Astrocyte (in vitro differentiated cells and primary cell): ENCODE results near the gene ZFYVE1. TPM values are rescaled to one million over a fixed set of nuclear protein-coding genes. Genes with fewer than 3 reads are reported as not detected.
"Not testable (repeated sequence)": the region's sequence is repeated elsewhere in the genome, so short reads cannot be mapped to it uniquely, and the experiment has no call there.

Experiments used
- DNase-seq: peaks from one replicate; pipeline ENCODE4 v3.0.0-alpha.2; 2010; ENCODE audit warnings: low read depth
- FAIRE-seq: peaks from 2 replicates; lab custom pipeline; 2011; peaks lifted over from hg19 to GRCh38; lab: Jason Lieb, UNC
- H2AFZ ChIP-seq: 2 replicates; pipeline ENCODE4 v1.6.0; 2012; ENCODE audit warnings: low read depth, low read length, inconsistent platforms
- H3K27ac ChIP-seq: 2 replicates; pipeline ENCODE4 v1.5.1; 2011; ENCODE audit warnings: low read depth, low read length, inconsistent platforms
- H3K27me3 ChIP-seq: 2 replicates; pipeline ENCODE4 v1.6.0; 2011; ENCODE audit warnings: low read length, inconsistent platforms; ENCODE audit not compliant: insufficient read depth
- H3K36me3 ChIP-seq: 2 replicates; pipeline ENCODE4 v1.5.1; 2011; ENCODE audit warnings: low read length, inconsistent platforms; ENCODE audit not compliant: insufficient read depth
- H3K4me1 ChIP-seq: 2 replicates; pipeline ENCODE4 v1.5.1; 2011; ENCODE audit warnings: low read length, inconsistent platforms; ENCODE audit not compliant: insufficient read depth
- H3K4me2 ChIP-seq: 2 replicates; pipeline ENCODE4 v1.6.0; 2012; ENCODE audit warnings: low read length, inconsistent platforms
- H3K4me3 ChIP-seq: 2 replicates; pipeline ENCODE4 v1.5.1; 2011; ENCODE audit warnings: low read depth, mild to moderate bottlenecking, low read length, inconsistent platforms; ENCODE audit not compliant: insufficient read depth
- H3K79me2 ChIP-seq: 2 replicates; pipeline ENCODE4 v1.6.0; 2012; ENCODE audit warnings: mild to moderate bottlenecking, low read length, inconsistent platforms; ENCODE audit not compliant: insufficient read depth
- H3K9ac ChIP-seq: 2 replicates; pipeline ENCODE4 v1.6.0; 2012; ENCODE audit warnings: mild to moderate bottlenecking, low read length, inconsistent platforms
- H3K9me3 ChIP-seq: 2 replicates; pipeline ENCODE4 v1.5.1; 2012; ENCODE audit warnings: low read depth, mild to moderate bottlenecking, low read length, inconsistent platforms; ENCODE audit not compliant: insufficient read depth
- H4K20me1 ChIP-seq: 2 replicates; pipeline ENCODE4 v1.6.0; 2012; ENCODE audit warnings: low read length, inconsistent platforms; ENCODE audit not compliant: insufficient read depth
- H3K27ac Mint-ChIP-seq: one replicate; pipeline ENCODE4 v1.8.0; 2021; ENCODE audit warnings: mild to moderate bottlenecking, mixed read lengths; ENCODE audit not compliant: unreplicated experiment
- H3K27me3 Mint-ChIP-seq: one replicate; pipeline ENCODE4 v1.8.0; 2021; ENCODE audit warnings: low read depth, mixed read lengths; ENCODE audit not compliant: unreplicated experiment
- H3K36me3 Mint-ChIP-seq: one replicate; pipeline ENCODE4 v1.8.0; 2021; ENCODE audit warnings: low read depth, mixed read lengths; ENCODE audit not compliant: unreplicated experiment
- H3K4me1 Mint-ChIP-seq: one replicate; pipeline ENCODE4 v1.8.0; 2021; ENCODE audit warnings: low read depth, mixed read lengths; ENCODE audit not compliant: unreplicated experiment
- H3K4me3 Mint-ChIP-seq: one replicate; pipeline ENCODE4 v1.8.0; 2021; ENCODE audit warnings: mild to moderate bottlenecking, moderate library complexity, mixed read lengths; ENCODE audit not compliant: unreplicated experiment
- H3K9me3 Mint-ChIP-seq: one replicate; pipeline ENCODE4 v1.8.0; 2021; ENCODE audit warnings: mild to moderate bottlenecking, mixed read lengths; ENCODE audit not compliant: unreplicated experiment
- CTCF ChIP-seq: IDR thresholded peaks from 2 replicates; pipeline ENCODE4 v1.5.1; 2011; ENCODE audit warnings: low read depth, mild to moderate bottlenecking, inconsistent platforms, low read length, moderate library complexity; ENCODE audit not compliant: insufficient read depth
- EZH2 ChIP-seq: IDR thresholded peaks from 2 replicates; pipeline ENCODE4 v1.6.1; 2012; ENCODE audit warnings: mild to moderate bottlenecking, low read length, inconsistent platforms; ENCODE audit not compliant: insufficient read depth
- total RNA-seq: library from RNA; stranded (reverse); gene quantifications from 2 replicates; pipeline ENCODE4 v1.2.1, GENCODE V29; 2021

The ZFYVE1 gene
- total RNA-seq, 1 donor from 2014 or later = 34.3 TPM

DNA sequence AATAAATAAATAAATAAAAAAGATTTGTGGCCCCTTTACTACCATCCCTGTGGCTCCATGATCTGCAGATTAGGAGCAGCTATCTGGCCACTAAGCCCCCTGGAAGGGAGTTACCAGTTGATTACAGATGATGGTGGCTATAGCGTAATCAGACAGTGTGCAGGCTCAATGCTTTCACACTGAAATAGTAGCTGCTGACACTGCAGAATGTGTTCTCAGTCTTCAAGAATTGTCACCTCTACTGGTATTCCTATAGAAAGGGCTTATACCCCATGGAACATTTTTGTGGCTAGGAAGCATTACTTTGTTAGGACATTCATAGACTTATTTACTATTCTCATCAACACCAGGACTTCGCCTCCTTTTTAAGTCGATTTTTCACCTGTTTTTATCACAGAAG lies 69.7 kb downstream of the ZFYVE1 start:
- Mint-ChIP-seq H3K36me3 (peaks cover 41% of the 10 kb centered on the region), H3K27me3 (no peaks in the 10 kb centered on the region), H3K27ac (no peak overlapping the region), H3K4me1 (peaks cover 6% of the 10 kb centered on the region), H3K4me3 (no peak overlapping the region), H3K9me3 (no peaks in the 10 kb centered on the region)
- Histone ChIP-seq H3K9me3 (no peaks in the 10 kb centered on the region), H2AFZ (no peak overlapping the region), H3K27me3 (no peaks in the 10 kb centered on the region), H4K20me1 (no peaks in the 10 kb centered on the region), H3K36me3 (peaks cover 26% of the 10 kb centered on the region), H3K79me2 (no peaks in the 10 kb centered on the region), H3K4me1 (peaks cover 3% of the 10 kb centered on the region), H3K4me3 (no peak overlapping the region), H3K4me2 (no peak overlapping the region), H3K27ac (no peak overlapping the region), H3K9ac (no peak overlapping the region)
- no peak for DNase-seq
- FAIRE-seq = no peak
- TF ChIP-seq EZH2 (no peak), CTCF (no peak)

DNA sequence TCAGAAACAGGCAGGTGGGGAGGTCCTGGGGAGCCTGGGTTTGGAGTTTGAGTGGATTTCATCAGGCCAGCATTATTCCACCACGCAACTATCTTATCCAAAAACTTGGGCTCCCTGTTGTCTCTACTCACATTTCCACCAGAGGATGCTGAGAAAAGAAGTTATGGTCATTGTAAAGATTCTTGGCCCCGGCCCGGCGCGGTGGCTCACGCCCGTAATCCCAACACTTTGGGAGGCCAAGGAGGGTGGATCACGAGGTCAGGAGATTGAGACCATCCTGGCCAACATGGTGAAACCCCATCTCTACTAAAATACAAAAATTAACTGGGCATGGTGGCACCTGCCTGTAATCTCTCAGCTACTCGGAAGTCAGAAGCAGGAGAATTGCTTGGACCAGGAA lies 70.2 kb downstream of the ZFYVE1 start:
- H4K20me1 ChIP-seq, H3K27ac ChIP-seq, H3K79me2 ChIP-seq, H3K27ac Mint-ChIP-seq, H3K4me3 Mint-ChIP-seq, FAIRE-seq, H3K4me1 ChIP-seq, H3K4me2 ChIP-seq, H3K4me3 ChIP-seq, DNase-seq, H3K27me3 Mint-ChIP-seq, H3K4me1 Mint-ChIP-seq, H3K9me3 ChIP-seq, H2AFZ ChIP-seq, H3K9me3 Mint-ChIP-seq, H3K27me3 ChIP-seq, H3K9ac ChIP-seq: not testable (repeated sequence)
- peaks cover 26% of the 10 kb centered on the region for H3K36me3 ChIP-seq
- H3K36me3 Mint-ChIP-seq = peaks cover 42% of the 10 kb centered on the region

- DNase-seq (no peak), FAIRE-seq (no peak)
- Mint-ChIP-seq H3K27me3 (no peaks in the 10 kb centered on the region), H3K36me3 (peaks cover 24% of the 10 kb centered on the region), H3K4me1 (peaks cover 1% of the 10 kb centered on the region), H3K4me3 (no peak overlapping the region), H3K27ac (no peak overlapping the region), H3K9me3 (no peaks in the 10 kb centered on the region)
- Histone ChIP-seq H3K9ac (no peak overlapping the region), H3K4me1 (peaks cover 7% of the 10 kb centered on the region), H3K27ac (no peak overlapping the region), H3K36me3 (peaks cover 6% of the 10 kb centered on the region), H3K79me2 (no peaks in the 10 kb centered on the region), H3K4me3 (no peak overlapping the region), H3K27me3 (no peaks in the 10 kb centered on the region), H4K20me1 (no peaks in the 10 kb centered on the region), H3K4me2 (no peak overlapping the region), H2AFZ (no peak overlapping the region), H3K9me3 (no peaks in the 10 kb centered on the region)
- TF ChIP-seq CTCF = no peak
Observed at GRCh38 chr14:72952171-72952570, 74.7 kb downstream of the ZFYVE1 start.
